ENCODE results near the gene RAB30.
"Not testable (repeated sequence)": the region's sequence is repeated elsewhere in the genome, so short reads cannot be mapped to it uniquely, and the experiment has no call there.

RAB30 gene

DNA sequence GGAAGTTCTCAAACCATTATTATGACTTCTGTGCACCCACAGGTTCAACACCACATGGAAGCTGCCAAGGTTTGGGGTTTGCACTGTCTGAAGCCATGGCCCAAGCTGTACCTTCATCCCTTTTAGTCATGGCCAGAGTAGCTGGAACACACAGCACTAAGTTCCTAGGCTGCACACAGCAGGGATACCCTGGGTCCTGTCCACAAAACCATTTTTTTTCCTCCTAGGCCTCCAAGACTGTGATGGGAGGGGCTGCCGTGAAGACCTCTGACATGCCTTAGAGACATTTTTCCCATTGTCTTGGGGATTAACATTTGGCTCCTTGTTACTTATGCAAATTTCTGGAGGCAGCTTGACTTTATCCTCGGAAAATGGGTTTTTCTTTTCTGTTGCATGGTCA is 127.5 kb downstream of the RAB30 start:
- no peak for DNase-seq (ENCODE audit: low read depth in 3 of 3)

- not testable (repeated sequence) for DNase-seq (ENCODE audit: low read depth in 3 of 3)
These were observed 128.3 kb downstream of the RAB30 start for GRCh38 chr11:82943430-82943829.

DNA sequence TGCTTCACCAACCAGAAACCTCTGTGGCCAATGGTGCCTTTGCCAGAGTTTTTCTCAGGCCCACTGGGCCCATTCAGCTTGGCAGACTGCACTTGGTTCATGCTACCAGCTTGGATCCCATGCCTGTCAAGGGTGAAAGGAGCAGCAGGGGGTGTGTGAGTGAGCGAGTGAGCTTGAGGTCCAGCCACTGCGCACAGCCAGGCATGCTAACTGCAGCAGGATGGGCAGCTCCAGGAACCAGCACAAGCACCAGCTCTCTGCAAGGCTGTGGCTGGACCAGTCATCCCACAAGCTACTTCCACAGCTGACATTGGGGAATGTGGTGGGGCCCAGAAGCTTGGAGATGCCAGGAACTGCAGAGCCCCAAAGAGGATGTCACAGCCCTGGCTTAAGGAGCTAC is 129.3 kb downstream of the RAB30 start:
- no peak for DNase-seq (ENCODE audit: low read depth in 3 of 3)

DNA sequence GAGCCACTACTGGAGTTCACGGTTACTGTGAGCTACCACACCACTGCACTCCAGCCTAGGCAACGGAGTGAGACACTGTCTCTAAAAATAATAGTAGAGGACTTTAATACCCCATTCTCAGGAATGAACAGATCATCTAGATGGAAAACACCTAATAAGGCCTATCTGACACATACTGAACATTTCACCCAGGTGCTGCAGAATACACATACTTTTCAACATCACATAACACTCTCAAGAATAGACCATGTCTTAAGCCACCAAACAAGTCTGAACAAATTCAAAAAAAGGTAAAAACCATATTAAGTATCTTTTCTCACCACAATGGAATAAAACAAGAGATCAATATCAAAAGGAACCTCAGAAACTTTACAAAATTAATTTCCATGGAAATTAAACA is 132.2 kb downstream of the RAB30 start:
- DNase-seq (ENCODE audit: low read depth in 3 of 3): no peak

DNA sequence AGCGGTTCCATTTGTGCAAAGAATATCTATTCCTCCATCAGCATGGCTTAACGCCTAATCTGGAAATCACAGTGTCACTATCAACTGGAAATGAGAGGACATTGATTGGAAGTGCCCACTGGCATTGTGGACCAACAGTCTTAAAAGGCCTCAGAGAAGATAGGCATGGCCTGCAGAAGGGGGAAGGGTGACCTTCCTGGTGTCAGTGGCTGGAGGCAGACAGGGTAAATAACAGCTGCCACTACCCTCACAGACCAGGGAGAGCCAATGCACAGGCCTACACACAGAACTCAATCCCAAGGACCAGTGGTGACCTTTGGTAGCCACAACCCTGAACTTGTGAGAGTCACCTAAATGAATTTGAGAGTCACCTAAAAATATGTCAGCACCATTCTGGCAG is 134.1 kb downstream of the RAB30 start:
- no peak for DNase-seq (ENCODE audit: low read depth in 3 of 3)

DNA sequence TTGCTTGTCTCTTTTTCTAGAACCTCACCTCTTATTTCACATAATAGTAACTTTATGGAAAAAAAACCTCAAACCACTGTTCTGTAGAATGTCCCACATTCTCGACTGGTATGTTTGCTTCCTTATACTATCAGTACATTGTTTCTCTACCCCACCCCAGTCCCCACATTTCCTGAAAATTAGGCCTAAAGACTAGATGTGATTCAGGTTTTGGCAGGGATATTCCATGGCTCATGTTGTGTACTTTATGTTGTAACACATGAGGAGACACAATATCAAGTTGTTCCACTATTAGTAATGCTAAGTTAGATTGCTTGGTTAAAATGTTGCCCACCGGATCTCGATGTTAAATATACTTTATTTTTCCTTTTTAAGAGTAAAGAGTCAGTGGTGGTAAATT is 135.4 kb downstream of the RAB30 start:
- no peak for DNase-seq (ENCODE audit: low read depth in 3 of 3)

DNA sequence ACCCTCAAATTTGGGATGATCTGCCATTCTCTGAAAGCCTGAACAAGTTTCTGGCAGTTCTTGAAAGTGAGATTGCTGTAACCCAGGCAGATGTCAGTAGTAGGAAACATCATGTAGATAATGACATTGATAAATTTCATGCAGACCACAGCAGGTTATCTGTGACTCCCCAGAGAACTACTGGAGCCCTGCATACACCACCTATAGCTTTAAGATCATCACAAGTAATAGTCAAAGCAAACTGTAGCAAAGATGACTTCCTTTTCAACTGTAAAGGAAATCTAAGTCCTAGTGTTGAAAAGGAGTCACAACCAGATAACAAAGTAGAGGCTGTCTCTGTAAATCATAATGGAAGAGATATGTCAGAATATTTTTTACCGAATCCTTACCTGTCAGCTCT is 139.1 kb downstream of the RAB30 start:
- no peak for DNase-seq (ENCODE audit: low read depth in 3 of 3)

DNA sequence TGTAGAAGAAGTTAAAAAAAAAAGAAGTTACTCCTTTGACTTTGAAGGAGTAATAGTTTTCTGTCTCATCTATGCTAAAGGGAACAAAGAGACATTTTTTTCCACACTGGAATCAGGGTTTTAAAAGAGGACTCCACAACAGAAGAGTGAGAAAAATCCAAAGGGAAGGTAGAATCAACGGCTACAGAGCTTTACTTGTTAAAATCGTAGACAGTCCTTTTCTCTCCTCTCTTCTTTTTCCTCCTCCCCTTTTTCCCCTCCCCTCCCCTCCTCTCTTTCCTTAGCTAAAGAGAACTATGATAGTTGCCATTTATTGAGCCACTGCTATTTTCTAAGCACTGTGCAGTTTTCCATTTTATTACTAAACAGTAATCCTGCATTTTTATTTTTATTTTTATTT is 141.0 kb downstream of the RAB30 start:
- no peak for DNase-seq (ENCODE audit: low read depth in 3 of 3)

DNA sequence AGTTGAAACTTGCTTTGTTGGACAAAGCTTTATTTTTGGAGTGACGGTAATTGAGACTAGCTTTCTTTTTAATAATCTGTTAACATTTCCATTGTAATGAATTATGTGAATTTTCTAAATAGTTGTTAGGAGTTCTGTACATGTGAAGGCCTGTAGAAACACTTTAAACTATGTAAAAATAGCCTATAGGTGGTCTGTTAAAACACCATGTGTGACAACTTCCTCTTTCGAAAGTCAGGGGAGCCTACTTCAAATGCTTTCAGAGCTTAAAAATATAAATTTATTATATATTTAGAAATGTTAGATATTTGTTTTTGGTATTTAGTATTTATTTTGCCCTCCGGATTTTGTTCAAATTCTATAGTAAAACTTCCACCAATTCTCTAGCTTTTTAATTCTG is 141.5 kb downstream of the RAB30 start:
- no peak for DNase-seq (ENCODE audit: low read depth in 3 of 3)

DNA sequence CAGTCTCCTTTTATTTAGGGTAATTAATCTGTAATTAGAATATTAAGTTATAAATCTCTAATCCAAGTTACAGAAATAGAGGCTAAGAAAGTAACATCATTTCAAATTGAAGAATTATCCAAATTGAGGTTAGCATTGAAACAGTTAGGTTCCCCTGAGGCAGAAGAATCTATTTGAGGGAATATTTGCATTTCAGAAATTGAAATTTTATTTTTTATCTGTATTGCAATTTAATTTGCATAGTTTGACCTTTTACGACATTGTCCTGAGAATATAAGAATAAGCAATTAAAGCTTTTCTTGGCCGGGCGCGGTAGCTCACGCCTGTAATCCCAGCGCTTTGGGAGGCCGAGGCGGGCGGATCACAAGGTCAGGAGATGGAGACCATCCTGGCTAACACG is 142.6 kb downstream of the RAB30 start:
- no peak for DNase-seq (ENCODE audit: low read depth in 3 of 3)

DNA sequence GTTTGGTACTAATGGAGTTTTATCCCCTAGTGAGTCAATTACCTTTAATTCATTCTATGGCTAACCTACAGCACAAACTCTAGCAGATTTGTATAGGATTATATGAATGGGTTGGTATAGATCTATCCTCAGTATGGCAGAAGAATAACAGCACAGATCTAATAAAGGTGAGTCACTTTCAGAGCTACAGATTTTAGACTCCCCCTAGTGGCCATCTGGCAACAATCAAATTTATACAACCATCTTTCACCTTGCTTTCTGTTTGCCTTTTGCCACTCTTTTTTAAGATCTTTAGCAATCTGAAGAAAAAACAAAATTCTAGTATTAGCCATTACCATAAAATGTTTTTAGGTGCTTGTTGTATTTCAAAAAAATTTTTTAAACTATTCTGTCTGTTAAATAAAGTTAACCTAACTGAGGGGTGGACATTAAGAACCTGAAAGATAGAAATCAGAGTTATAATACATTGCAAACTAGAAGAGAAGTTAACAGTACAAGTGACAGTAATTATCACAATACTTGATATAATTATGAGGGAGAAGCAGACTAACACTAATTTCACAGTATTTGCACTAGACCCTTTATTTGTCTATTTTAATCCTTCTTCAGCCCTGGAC is 144.3 kb downstream of the RAB30 start:
- DNase-seq (ENCODE audit: low read depth in 3 of 3): peak in 1 of 3 experiments; percentile 20

DNA sequence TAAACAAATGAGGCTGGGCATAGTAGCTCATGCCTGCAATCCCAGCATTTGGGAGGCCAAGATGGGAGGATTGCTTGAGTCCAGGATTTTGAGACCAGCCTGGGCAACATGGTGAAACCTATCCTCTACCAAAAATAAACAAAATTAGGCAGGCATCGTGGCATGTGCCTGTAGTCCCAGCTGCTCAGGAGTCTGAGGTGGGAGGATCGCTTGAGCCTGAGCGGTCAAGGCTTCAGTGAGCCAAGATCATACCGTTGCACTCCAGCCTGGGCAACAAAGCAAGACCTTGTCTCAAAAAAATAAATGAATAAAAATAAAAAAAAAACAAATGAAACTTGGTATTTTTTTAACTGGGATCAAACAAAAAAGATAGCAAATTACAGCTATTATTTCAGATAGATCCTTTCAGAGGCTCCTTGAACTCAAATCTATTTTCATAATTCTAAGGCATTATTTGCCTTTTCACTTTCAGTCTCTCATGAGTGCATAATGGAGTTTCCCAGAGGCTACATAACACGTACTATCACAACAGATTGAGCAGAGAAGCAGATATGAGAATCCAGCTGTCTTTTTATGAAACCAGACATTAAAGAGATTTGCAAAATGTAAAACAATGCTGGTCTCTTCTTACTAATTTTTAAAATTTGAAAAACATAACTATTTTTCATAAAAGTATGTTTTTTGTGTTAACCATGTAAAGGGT is 147.0 kb downstream of the RAB30 start:
- DNase-seq (ENCODE audit: low read depth in 3 of 3): no peak

Data from stimulated activated CD4-positive, alpha-beta T cell treated with anti-CD3 and anti-CD28 coated beads, TNF-alpha, amount 100 ng/mL, for 4 hours (primary cell).